Activated T-cell treated with anti-CD3 and anti-CD28 coated beads, Interleukin-2, amount 50 U/mL, for 72 hours (primary cell): ENCODE measurements around the gene STING1. TPM values are rescaled to one million over a fixed set of nuclear protein-coding genes. Genes with fewer than 3 reads are reported as not detected.

ENCODE experiments used
- ATAC-seq, 2 donors: fragments of 150-1000 bp; cut with Tn5 transposase; replicated peaks in 1 of 2; 2 replicates each; pipeline ENCODE4 v1.10.0; 2021; ENCODE audit warnings: moderate library complexity in 2 of 2, mild to moderate bottlenecking in 1 of 2
- DNase-seq, 2 donors: peaks; one replicate each; pipeline ENCODE4 v3.0.0; 2021 to 2022; ENCODE audit warnings: mixed read lengths in 1 of 2
- H3K27ac Mint-ChIP-seq: one replicate; pipeline ENCODE4 v1.8.0; 2022; ENCODE audit warnings: mild to moderate bottlenecking, moderate library complexity, mixed read lengths
- H3K27me3 Mint-ChIP-seq: one replicate; pipeline ENCODE4 v1.8.0; 2022; ENCODE audit warnings: low read depth, mixed read lengths
- H3K36me3 Mint-ChIP-seq, 2 donors: one replicate each; pipeline ENCODE4 v1.8.0; 2022; ENCODE audit warnings: mixed read lengths in 2 of 2, mild to moderate bottlenecking in 1 of 2; ENCODE audit not compliant: insufficient read depth in 2 of 2
- H3K4me1 Mint-ChIP-seq: one replicate; pipeline ENCODE4 v1.8.0; 2022; ENCODE audit warnings: low read depth, mixed read lengths
- H3K4me3 Mint-ChIP-seq, 2 donors: one replicate each; pipeline ENCODE4 v1.8.0; 2022; ENCODE audit warnings: mild to moderate bottlenecking in 2 of 2, mixed read lengths in 2 of 2, moderate library complexity in 2 of 2
- H3K9me3 Mint-ChIP-seq, 2 donors: one replicate each; pipeline ENCODE4 v1.8.0; 2022; ENCODE audit warnings: mixed read lengths in 2 of 2
- total RNA-seq, 2 donors: library from RNA; stranded (reverse); gene quantifications; one replicate each; pipeline ENCODE4 v1.2.3, GENCODE V29; 2022

The STING1 gene
- total RNA-seq, 2 donors from 2014 or later = 98.6 to 230 TPM

DNA sequence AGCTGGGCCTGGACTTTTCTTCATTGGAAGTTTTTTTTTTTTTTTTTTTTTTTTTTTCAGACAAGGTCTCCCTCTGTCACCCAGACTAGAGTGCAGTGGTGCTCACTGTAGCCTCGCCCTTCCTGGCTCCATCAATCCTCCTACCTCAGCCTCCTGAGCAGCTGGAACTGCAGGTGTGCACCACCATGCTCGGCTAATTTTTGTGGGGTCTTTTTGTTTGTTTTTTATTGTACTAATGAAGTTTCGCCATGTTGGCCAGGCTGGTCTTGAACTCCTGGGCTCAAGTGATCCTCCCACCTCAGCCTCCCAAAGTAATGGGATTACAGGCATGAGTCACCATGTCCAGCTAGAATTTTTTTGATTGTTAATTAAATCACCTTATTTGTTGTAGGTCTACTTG lies 46.9 kb downstream of the STING1 start:
- no peak overlapping the region for H3K4me3 Mint-ChIP-seq
- no peaks in the 10 kb centered on the region for H3K9me3 Mint-ChIP-seq
- no peak overlapping the region for H3K27ac Mint-ChIP-seq
- no peaks in the 10 kb centered on the region for H3K27me3 Mint-ChIP-seq
- DNase-seq (no peak), ATAC-seq (no peak)
- peaks cover 8 to 25% of the 10 kb centered on the region in 2 donors for H3K36me3 Mint-ChIP-seq
- H3K4me1 Mint-ChIP-seq = peaks cover 50% of the 10 kb centered on the region

DNA sequence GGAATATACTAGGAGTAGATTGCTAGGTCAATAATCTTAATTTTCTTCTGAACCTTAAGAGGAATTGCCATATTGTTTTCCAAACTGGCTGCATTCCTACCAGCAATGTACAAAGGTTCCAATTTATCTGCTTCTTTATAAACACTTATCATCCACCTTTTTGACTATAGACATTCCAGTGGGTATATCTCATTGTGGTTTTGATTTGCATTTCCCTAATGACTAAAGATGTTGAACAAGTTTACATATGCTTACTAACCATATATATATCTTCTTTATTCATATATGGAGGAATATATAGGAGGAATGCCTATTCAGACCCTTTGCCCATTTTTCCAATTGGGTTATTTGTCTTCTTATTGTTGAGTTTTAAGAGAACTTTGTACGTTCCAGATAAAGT lies 50.9 kb downstream of the STING1 start:
- ATAC-seq (no peak), DNase-seq (no peak)
- Mint-ChIP-seq H3K27me3 (no peaks in the 10 kb centered on the region), H3K36me3 (peaks cover 8 to 24% of the 10 kb centered on the region in 2 donors), H3K4me3 (no peak overlapping the region), H3K4me1 (peaks cover 27% of the 10 kb centered on the region), H3K27ac (no peak overlapping the region), H3K9me3 (no peaks in the 10 kb centered on the region)

- H3K27ac Mint-ChIP-seq = peak overlapping the region; percentile 87
- peaks cover 8 to 19% of the 10 kb centered on the region in 2 donors for H3K36me3 Mint-ChIP-seq
- peaks cover 26% of the 10 kb centered on the region for H3K4me1 Mint-ChIP-seq
Observed at GRCh38 chr5:139430015-139430414, 52.5 kb downstream of the STING1 start.

DNA sequence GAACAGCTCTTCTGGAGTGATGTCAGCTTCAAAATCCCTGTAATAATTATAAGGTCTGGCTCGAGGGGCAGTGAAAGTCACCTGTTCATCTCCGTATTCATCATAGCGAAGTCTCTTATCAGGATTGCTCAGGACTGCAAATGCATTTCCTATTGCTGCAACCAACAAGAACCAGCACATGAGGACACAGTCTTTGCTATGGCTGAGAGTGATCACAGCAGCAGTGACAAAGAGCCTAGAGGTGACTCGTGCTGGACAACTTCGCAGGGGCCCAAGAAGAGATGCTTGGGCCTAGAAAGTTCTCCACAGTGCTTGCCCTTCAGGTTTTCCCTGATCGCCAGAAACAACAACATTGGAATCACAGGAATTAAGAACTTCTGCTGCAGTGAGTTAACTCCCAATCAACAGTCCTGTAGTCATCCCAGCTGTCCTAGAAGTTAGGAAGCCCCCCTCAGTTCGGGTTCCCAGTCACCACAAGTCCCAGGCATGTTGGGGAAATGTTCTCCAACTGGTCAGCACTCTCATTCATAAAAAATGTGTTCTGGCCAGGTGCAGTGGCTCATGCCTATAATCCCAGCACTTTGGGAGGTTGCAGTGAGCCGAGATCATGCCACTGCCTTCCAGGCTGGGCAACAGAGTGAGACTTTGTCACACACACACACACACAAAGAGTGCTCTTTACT lies 56.2 kb downstream of the STING1 start:
- Mint-ChIP-seq H3K4me3 (no peak overlapping the region), H3K27ac (no peak overlapping the region), H3K4me1 (peaks cover 26% of the 10 kb centered on the region), H3K9me3 (no peaks in the 10 kb centered on the region), H3K36me3 (peaks cover 11 to 27% of the 10 kb centered on the region in 2 donors), H3K27me3 (no peaks in the 10 kb centered on the region)
- no peak for DNase-seq
- no peak for ATAC-seq

More at GRCh38 chr5:139430015-139430414, 52.5 kb downstream of the STING1 start:
- Mint-ChIP-seq H3K27me3 (no peaks in the 10 kb centered on the region), H3K4me3 (peak overlapping the region in 1 of 2 donors; percentile 50), H3K9me3 (no peaks in the 10 kb centered on the region)
- DNase-seq (no peak), ATAC-seq (peak; percentile 71 to 83)

Other genes with a start within 250 kb of the STING1 start
- 100 to 1,000 TPM; 124 to 164 TPM for gene MATR3, start 189.0 kb downstream of the STING1 start, total RNA-seq
- 100 to 1,000 TPM; 141 to 144 TPM for gene PAIP2, start 140.9 kb downstream of the STING1 start, total RNA-seq
- 1 to 10 TPM; 1.9 to 2.8 TPM for gene SLC23A1, start 99.5 kb downstream of the STING1 start, total RNA-seq
- 10 to 100 TPM; 19.7 to 27.3 TPM for gene MZB1, start 92.8 kb downstream of the STING1 start, total RNA-seq
- gene PROB1, start 87.7 kb downstream of the STING1 start, total RNA-seq = 1 to 10 TPM; 3.1 to 4.6 TPM
- 1 to 10 TPM; 3.3 to 3.5 TPM for gene SPATA24, start 78.7 kb downstream of the STING1 start, total RNA-seq
- 10 to 100 TPM; 46.1 to 73.7 TPM for gene DNAJC18, start 43.2 kb downstream of the STING1 start, total RNA-seq
- gene ECSCR, start 20.0 kb downstream of the STING1 start, total RNA-seq = 1 to 10 TPM; 1.2 to 1.4 TPM
- under 1 TPM; 0.22 to 0.35 TPM for gene SMIM33, start 11.8 kb downstream of the STING1 start, total RNA-seq
- 100 to 1,000 TPM; 315 to 342 TPM for gene UBE2D2, start 78.6 kb upstream of the STING1 start, total RNA-seq
- 1 to 10 TPM; 1.2 to 1.9 TPM for gene CXXC5, start 165.6 kb upstream of the STING1 start, total RNA-seq